Ovary (tissue), 9 donors: ENCODE results near the gene SEMA5B. TPM values are rescaled to one million over a fixed set of nuclear protein-coding genes. Genes with fewer than 3 reads are reported as not detected.

Experiments
- DNase-seq, 5 donors: peaks; one replicate each; pipeline ENCODE4 v3.0.0-alpha.2; 2019 to 2020
- H3K27ac ChIP-seq, 2 donors: fragments of 200-600 bp; one replicate each; pipeline versions ENCODE4 v1.5.1 to v1.8.0; 2019 to 2022
- H3K27me3 ChIP-seq: fragments of 200-600 bp; one replicate; pipeline ENCODE4 v1.8.0; 2022
- H3K36me3 ChIP-seq: fragments of 200-600 bp; sonication (generic); one replicate; pipeline ENCODE4 v1.5.1; 2019
- H3K4me1 ChIP-seq: one replicate; pipeline ENCODE4 v1.8.1; 2013; ENCODE audit warnings: mild to moderate bottlenecking, moderate library complexity; ENCODE audit not compliant: insufficient read depth
- H3K4me3 ChIP-seq: fragments of 200-600 bp; sonication (generic); one replicate; pipeline ENCODE4 v1.5.1; 2017
- H3K9me3 ChIP-seq, 2 donors: fragments of 200-600 bp in 1 of 2; sonication (generic) in 1 of 2; one replicate each; pipeline versions ENCODE4 v1.5.1 to v1.8.1; 2013 to 2019; ENCODE audit warnings: mild to moderate bottlenecking in 1 of 2, moderate library complexity in 1 of 2
- EP300 ChIP-seq: sonication (generic); formaldehyde crosslinking; IDR thresholded peaks from one replicate; pipeline ENCODE4 v1.6.1; 2017; ENCODE audit warnings: antibody characterized with exemption
- POLR2A ChIP-seq: fragments of 450-650 bp; IDR thresholded peaks from one replicate; pipeline ENCODE4 v1.6.1; 2017; ENCODE audit warnings: antibody characterized with exemption, mild to moderate bottlenecking, moderate library complexity
- WGBS, 3 donors: extraction: QIAGEN DNeasy Blood & Tissue Kit in 1 of 3; methylation state at CpG; one replicate each; pipeline versions ENCODE4 v1.1.5 to v1.1.7; 2013 to 2017; 5-methylcytosine and 5-hydroxymethylcytosine counted together
- intact Hi-C, 4 donors: fragments of 100-400 bp; cut with DNase I; formaldehyde crosslinking; loops; one replicate each; pipeline versions ENCODE4 v1.11.0 to v1.15.1; 2022 to 2023
- polyA plus RNA-seq, 2 donors: library from polyadenylated mRNA; stranded (reverse); fragments of 200-250 nt in 1 of 2; fragments of 350-450 nt in 1 of 2; fragmentation: Illumina TruSeq in 1 of 2; extraction: RNeasy Lipid Tissue Mini Kit (QIAGEN cat#74804) in 1 of 2; gene quantifications; one replicate each; pipeline ENCODE4 v1.2.3, GENCODE V29; 2013 to 2014
- total RNA-seq, 7 donors: library from RNA; depleted of rRNA in 2 of 7; stranded (reverse); fragments of >200 nt in 2 of 7; fragmentation: NEBNext Ultra II Directional in 3 of 7; extraction: Animal tissue kit (Norgen Biotek cat#: 25700) in 3 of 7; gene quantifications; one replicate each; pipeline versions ENCODE4 v1.1.0 to v1.2.4, GENCODE V29; 2016 to 2023
- TF ChIP-seq, protein P1 (sequence below), 3 donors: fragments of 450-650 bp in 2 of 3; fragments of 200-600 bp in 1 of 3; IDR thresholded peaks; one replicate each; pipeline versions ENCODE4 v1.5.1 to v1.8.0; 2016 to 2022; ENCODE audit warnings: antibody characterized with exemption in 3 of 3, mild to moderate bottlenecking in 1 of 3
- donor health status: DM: no; HTN: no; CAD: no; lungs with moderate emphysema.
- donor health status: DM: no; HTN: no; CAD: no.
- donor health status: Bipolar disorder and iron deficiency.
- donor health status: DM: yes; HTN: yes; CAD: no.
- donor health status: DM: no; HTN: no; CAD: no.
- donor health status: DM: yes; HTN: yes; CAD: no.

The SEMA5B gene
- total and polyA plus RNA-seq, 9 donors, result 0.22 to 3.1 (median 1.3) TPM

GRCh38 chr3:123021388-123021787 is 6.2 kb downstream of the SEMA5B start:
- WGBS, 3 donors, result 92 to 96% (median 95%) methylated on average over 7 of the region's 7 CpGs
- Histone ChIP-seq H3K27me3 (no peaks in the 10 kb centered on the region), H3K4me1 (no peaks in the 10 kb centered on the region), H3K4me3 (no peak overlapping the region), H3K27ac (no peak overlapping the region), H3K36me3 (no peaks in the 10 kb centered on the region), H3K9me3 (no peaks in the 10 kb centered on the region)
- no peak for DNase-seq
- no peak for TF ChIP-seq POLR2A
- TF ChIP-seq, protein P1, sequence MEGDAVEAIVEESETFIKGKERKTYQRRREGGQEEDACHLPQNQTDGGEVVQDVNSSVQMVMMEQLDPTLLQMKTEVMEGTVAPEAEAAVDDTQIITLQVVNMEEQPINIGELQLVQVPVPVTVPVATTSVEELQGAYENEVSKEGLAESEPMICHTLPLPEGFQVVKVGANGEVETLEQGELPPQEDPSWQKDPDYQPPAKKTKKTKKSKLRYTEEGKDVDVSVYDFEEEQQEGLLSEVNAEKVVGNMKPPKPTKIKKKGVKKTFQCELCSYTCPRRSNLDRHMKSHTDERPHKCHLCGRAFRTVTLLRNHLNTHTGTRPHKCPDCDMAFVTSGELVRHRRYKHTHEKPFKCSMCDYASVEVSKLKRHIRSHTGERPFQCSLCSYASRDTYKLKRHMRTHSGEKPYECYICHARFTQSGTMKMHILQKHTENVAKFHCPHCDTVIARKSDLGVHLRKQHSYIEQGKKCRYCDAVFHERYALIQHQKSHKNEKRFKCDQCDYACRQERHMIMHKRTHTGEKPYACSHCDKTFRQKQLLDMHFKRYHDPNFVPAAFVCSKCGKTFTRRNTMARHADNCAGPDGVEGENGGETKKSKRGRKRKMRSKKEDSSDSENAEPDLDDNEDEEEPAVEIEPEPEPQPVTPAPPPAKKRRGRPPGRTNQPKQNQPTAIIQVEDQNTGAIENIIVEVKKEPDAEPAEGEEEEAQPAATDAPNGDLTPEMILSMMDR (IDR thresholded peaks at IDR 0.05), result no peak
- intact Hi-C loops, result loop anchor here in 1 of 4 donors (10.0 kb wide), 1 partner anchor 77 kb away; no protein-coding TSS in a partner anchor

- TF ChIP-seq, protein P1 (IDR thresholded peaks at IDR 0.05), result no peak
- TF ChIP-seq POLR2A, result no peak
- TF ChIP-seq EP300, result no peak
- Histone ChIP-seq H3K36me3 (no peaks in the 10 kb centered on the region), H3K9me3 (no peaks in the 10 kb centered on the region), H3K4me1 (no peaks in the 10 kb centered on the region), H3K27ac (no peak overlapping the region), H3K27me3 (no peaks in the 10 kb centered on the region), H3K4me3 (no peak overlapping the region)
- intact Hi-C loops, result loop anchor here in 1 of 4 donors (10.0 kb wide), 1 partner anchor 76 kb away; no protein-coding TSS in a partner anchor
- no peak for DNase-seq
- 72 to 91% (median 77%) methylated on average over 3 of the region's 3 CpGs for WGBS, 3 donors
Measured at GRCh38 chr3:123020709-123021108, 6.9 kb downstream of the SEMA5B start.

DNA sequence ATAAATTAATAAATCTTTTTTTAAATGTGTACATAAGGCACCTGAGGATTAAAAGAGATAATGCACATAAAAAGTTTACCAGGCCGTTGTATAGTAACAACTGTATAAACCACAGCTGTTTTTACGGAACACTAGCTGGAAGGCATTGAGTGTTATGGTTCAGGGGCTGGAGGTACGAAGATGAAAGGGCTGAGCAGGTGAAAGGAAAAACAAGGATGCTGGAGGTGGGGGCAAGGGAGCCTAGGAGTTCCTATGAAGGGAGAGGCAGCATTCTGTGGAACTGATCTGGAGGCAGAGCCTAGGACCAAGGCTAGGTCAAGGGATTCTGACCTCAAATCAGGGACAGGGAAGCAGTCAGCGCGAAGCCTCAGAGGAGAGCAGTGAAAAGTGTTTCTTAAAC is 8.0 kb downstream of the SEMA5B start:
- Histone ChIP-seq H3K4me1 (no peaks in the 10 kb centered on the region), H3K4me3 (no peak overlapping the region), H3K27ac (no peak overlapping the region), H3K9me3 (no peaks in the 10 kb centered on the region), H3K27me3 (no peaks in the 10 kb centered on the region), H3K36me3 (no peaks in the 10 kb centered on the region)
- DNase-seq, result no peak
- TF ChIP-seq, protein P1 (IDR thresholded peaks at IDR 0.05), result no peak
- TF ChIP-seq EP300 (no peak), POLR2A (no peak)
- WGBS, 3 donors, result 87 to 93% (median 91%) methylated on average over 5 of the region's 5 CpGs
- intact Hi-C loops, result no loop called here

DNA sequence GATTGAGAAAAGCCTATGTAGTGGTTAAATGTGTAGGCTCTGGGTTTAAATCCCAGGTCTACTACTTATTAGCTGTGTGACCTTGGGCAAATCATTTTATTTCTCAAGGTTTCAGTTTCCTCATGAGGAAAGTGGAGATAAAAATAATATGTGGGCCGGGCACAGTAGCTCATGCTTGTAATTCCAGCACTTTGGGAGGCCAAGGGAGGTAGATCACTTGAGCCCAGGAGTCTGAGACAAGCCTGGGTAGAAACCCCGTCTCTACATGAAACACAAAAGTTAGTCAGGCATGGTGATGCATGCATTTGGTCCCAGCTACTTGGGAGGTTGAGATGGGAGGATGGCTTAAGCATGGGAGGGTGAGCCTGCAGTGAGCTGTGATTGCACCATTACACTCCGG is 8.4 kb downstream of the SEMA5B start:
- intact Hi-C loops, result no loop called here
- no peak overlapping the region for H3K4me3 ChIP-seq
- 52 to 61% (median 61%) methylated on average over 3 of the region's 3 CpGs for WGBS, 3 donors
- no peak for DNase-seq
- H3K9me3 ChIP-seq, result no peaks in the 10 kb centered on the region
- H3K27ac ChIP-seq, result no peak overlapping the region
- no peaks in the 10 kb centered on the region for H3K27me3 ChIP-seq
- TF ChIP-seq EP300 (no peak), POLR2A (no peak)
- TF ChIP-seq, protein P1 (IDR thresholded peaks at IDR 0.05), result no peak
- no peaks in the 10 kb centered on the region for H3K4me1 ChIP-seq
- no peaks in the 10 kb centered on the region for H3K36me3 ChIP-seq

GRCh38 chr3:123018683-123019082 is 8.9 kb downstream of the SEMA5B start:
- Histone ChIP-seq H3K4me3 (no peak overlapping the region), H3K36me3 (no peaks in the 10 kb centered on the region), H3K9me3 (no peaks in the 10 kb centered on the region), H3K4me1 (no peaks in the 10 kb centered on the region), H3K27me3 (no peaks in the 10 kb centered on the region), H3K27ac (no peak overlapping the region)
- no peak for DNase-seq
- intact Hi-C loops, result no loop called here
- WGBS, 3 donors, result 45 to 68% (median 56%) methylated on average over 1 of the region's 1 CpG
- no peak for TF ChIP-seq EP300
- TF ChIP-seq POLR2A, result no peak
- TF ChIP-seq, protein P1 (IDR thresholded peaks at IDR 0.05), result no peak
